ENCODE measurements around the gene GSTA1. TPM values are rescaled to one million over a fixed set of nuclear protein-coding genes. Genes with fewer than 3 reads are reported as not detected.
"Not testable (repeated sequence)": the region's sequence is repeated elsewhere in the genome, so short reads cannot be mapped to it uniquely, and the experiment has no call there.

The GSTA1 gene
- total RNA-seq, 2 donors from 2014 or later, result 6.8 to 8.1 TPM

- H3K4me3 ChIP-seq, result no peak overlapping the region
- H3K4me1 ChIP-seq, result no peaks in the 10 kb centered on the region
- DNase-seq, result no peak
- TF ChIP-seq CTCF (IDR thresholded peaks at IDR 0.05), result no peak
- no peaks in the 10 kb centered on the region for H3K27me3 ChIP-seq
- no peak overlapping the region for H3K27ac ChIP-seq
- H3K9me3 ChIP-seq, result no peaks in the 10 kb centered on the region
- intact Hi-C loops (cut with DNase I), result no loop called here
- no peak overlapping the region for H3K9ac ChIP-seq (ENCODE audit: low read depth in 2 of 2, low read length in 2 of 2)
- no peaks in the 10 kb centered on the region for H3K36me3 ChIP-seq
These were observed 5.0 kb upstream of the GSTA1 start for GRCh38 chr6:52808660-52809059.

- Histone ChIP-seq H3K36me3 (no peaks in the 10 kb centered on the region), H3K9me3 (no peaks in the 10 kb centered on the region), H3K9ac (ENCODE audit: low read depth in 2 of 2, low read length in 2 of 2) (no peak overlapping the region), H3K4me1 (no peaks in the 10 kb centered on the region), H3K4me3 (no peak overlapping the region), H3K27ac (no peak overlapping the region), H3K27me3 (no peaks in the 10 kb centered on the region)
- no peak for DNase-seq
- TF ChIP-seq CTCF (IDR thresholded peaks at IDR 0.05), result no peak
- intact Hi-C loops (cut with DNase I), result no loop called here
These were observed 810 bp downstream of the GSTA1 start for GRCh38 chr6:52802806-52803205.

GRCh38 chr6:52801188-52801841 is 2.3 kb downstream of the GSTA1 start:
- Histone ChIP-seq H3K36me3 (no peaks in the 10 kb centered on the region), H3K4me3 (no peak overlapping the region), H3K4me1 (no peaks in the 10 kb centered on the region), H3K27ac (no peak overlapping the region), H3K9ac (ENCODE audit: low read depth in 2 of 2, low read length in 2 of 2) (no peak overlapping the region), H3K9me3 (no peaks in the 10 kb centered on the region), H3K27me3 (no peaks in the 10 kb centered on the region)
- no peak for DNase-seq
- no peak for TF ChIP-seq CTCF (IDR thresholded peaks at IDR 0.05)
- intact Hi-C loops (cut with DNase I), result no loop called here

GRCh38 chr6:52799272-52799671 is 4.3 kb downstream of the GSTA1 start:
- H3K9me3 ChIP-seq; H3K27ac ChIP-seq; H3K36me3 ChIP-seq; H3K4me3 ChIP-seq; H3K9ac ChIP-seq (ENCODE audit: low read depth in 2 of 2, low read length in 2 of 2); H3K4me1 ChIP-seq; DNase-seq; H3K27me3 ChIP-seq; intact Hi-C loops (cut with DNase I): not testable (repeated sequence)

GRCh38 chr6:52794366-52794765 is 9.2 kb downstream of the GSTA1 start:
- H3K36me3 ChIP-seq; H3K9ac ChIP-seq (ENCODE audit: low read depth in 2 of 2, low read length in 2 of 2); DNase-seq; H3K27me3 ChIP-seq; H3K9me3 ChIP-seq; H3K4me1 ChIP-seq; intact Hi-C loops (cut with DNase I); H3K4me3 ChIP-seq; H3K27ac ChIP-seq: not testable (repeated sequence)

- no peak overlapping the region for H3K4me3 ChIP-seq
- H3K27ac ChIP-seq, result no peak overlapping the region
- no peak for DNase-seq
- H3K9me3 ChIP-seq, result no peaks in the 10 kb centered on the region
- H3K9ac ChIP-seq (ENCODE audit: low read depth in 2 of 2, low read length in 2 of 2), result no peak overlapping the region
- no peak for TF ChIP-seq CTCF (IDR thresholded peaks at IDR 0.05)
- no peaks in the 10 kb centered on the region for H3K4me1 ChIP-seq
- no peaks in the 10 kb centered on the region for H3K27me3 ChIP-seq
- no peaks in the 10 kb centered on the region for H3K36me3 ChIP-seq
- intact Hi-C loops (cut with DNase I), result no loop called here
These were observed 12.8 kb downstream of the GSTA1 start for GRCh38 chr6:52790861-52791260.

GRCh38 chr6:52789658-52790057 is 14.0 kb downstream of the GSTA1 start:
- H3K9me3 ChIP-seq; H3K27ac ChIP-seq; H3K9ac ChIP-seq (ENCODE audit: low read depth in 2 of 2, low read length in 2 of 2); DNase-seq; intact Hi-C loops (cut with DNase I); H3K36me3 ChIP-seq; H3K27me3 ChIP-seq; H3K4me3 ChIP-seq; H3K4me1 ChIP-seq: not testable (repeated sequence)
